ENCODE data around the gene FCN2.

The FCN2 gene

DNA sequence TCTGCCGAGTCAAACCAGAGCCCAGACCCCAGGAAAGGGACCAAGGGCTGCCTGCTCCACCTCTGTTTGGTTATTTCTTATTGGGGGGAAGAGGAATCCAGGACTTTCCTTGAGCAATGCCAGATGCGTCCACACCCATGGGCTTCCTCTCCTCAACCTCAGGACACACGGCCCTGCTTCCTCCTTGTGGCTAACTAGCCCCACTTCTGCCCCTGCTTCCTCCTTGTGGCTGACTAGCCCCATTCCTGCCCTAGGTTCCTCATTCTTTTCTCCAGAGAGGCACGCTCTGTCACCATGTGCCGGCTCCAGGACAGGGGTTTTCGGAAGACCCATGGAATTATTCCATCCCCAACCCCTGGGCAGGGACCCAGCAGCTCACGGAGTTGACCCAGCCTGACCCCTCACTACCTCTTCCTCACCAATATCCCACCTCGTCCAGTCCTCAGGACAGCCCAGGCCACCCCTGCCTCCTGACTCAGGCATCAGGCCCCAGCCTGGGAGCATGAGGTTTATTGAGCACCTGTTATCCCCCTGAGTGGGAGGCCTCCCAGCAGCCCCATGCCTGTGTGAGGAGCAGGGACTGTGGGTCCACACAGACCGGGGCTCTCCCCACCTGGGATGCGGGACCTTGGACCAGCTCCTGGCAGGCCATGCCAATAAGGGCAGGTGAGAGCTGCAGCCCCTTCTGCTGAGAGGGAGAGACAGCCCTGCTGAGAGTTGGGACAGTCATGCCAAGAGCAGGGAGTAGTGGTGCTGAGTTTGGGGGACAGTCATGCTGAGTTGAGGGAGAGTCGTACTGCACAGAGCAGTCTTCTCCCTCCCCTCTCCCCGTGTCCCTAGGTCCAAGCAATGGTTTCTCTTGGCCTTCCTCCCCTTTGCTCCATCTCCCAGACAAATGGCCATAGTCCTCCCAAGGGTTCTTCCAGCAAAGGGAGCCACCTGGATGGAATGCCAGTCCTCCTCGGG, 48.9 kb downstream of the FCN2 start:
- DNase-seq: peak in 7 of 56 donors; percentile 0 to 32 (median 16)

DNA sequence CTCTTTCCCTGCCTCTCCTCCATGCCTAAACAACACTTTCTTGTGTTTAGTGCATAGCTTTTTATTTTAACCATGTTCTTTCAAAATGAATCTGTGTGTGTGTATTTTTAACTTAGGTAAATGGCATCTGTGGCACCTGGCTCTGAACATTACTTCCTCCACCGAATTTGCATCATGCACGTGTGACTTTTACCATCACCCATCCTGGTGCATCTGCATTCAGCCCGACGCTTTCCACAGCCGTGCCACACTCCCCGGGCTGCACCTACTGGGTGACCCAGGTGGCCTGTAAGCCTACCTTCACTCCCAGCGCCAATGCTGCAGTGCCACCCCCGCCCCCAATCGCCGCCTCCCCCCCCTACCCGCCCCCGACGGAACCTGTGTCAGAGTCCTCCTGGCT, 49.8 kb downstream of the FCN2 start:
- no peak for DNase-seq

- no peak for DNase-seq
These were observed 51.6 kb downstream of the FCN2 start for GRCh38 chr9:134932171-134932570.

DNA sequence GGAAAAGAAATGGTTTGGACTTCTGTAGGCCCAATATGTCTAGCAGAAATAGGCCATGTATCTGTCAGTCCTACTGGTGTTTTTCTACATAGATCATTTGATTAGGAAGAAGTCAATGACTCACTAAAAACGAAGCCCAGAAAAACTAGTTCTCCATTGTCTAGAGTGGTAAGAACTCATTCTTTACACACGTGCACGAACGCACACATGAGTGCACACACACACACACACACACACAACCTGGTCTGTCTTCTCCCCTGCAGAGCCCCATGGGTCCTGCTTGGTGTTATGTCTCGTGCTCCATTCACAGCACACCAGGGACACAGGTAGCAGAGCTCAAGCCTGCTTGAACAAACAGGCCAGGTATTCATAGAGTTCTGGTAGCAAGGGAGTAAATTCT, 52.0 kb downstream of the FCN2 start:
- no peak for DNase-seq

DNA sequence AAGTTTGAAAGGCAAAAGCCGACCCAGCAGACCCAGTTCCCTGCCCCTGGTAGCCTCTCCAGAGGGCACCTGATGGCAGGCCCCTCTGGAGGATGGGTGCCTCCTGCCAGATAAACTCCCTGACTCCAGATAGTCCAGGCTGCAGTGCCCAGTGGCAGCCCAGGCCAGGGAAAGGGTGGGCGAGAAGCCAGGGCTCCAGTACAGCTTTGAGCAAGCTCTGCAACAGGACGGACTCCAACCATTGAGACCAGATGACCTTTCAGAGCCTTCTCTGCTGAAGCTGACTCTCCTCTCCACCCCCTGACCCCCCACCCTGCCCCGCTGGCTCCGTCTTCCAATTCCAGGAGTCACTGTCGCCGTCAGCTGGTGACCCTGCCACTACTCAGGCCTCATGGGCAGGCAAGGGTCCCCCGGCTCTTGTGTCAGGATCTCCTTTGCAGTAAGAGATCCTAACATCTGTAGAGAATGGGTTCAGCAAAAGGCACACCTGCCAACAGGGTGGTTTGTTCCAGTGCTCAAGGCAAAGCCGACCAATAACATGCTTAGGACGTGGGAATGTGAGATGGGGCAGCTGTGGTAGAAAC, 52.6 kb downstream of the FCN2 start:
- no peak for DNase-seq

DNA sequence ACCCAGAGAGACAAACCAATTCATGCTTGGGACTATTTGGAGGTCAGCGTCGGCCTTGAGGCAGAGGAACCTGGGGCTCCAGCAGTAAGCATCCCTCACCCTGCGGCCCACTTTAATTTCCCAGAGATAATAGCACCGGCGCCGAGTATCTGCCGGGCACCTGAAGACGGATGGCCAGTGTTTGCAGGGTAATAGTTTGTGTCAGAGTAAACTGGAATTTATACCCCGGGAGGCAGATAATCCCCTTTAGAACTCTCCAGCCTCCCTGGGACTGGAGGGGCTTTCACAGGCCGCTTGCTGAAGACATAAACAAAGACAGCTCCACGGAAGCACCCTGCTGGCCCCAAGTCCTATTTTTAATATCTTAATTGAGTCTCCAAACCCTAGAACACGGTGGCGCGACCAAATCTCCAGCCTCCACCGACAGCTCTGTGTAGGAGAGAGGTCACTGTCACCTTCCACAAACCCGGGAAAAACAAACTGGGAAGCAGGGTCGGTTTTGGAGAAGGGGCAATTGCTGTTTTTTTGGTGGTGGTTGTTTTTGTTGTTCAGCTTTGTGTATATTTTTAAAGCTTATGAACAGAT, 54.5 kb downstream of the FCN2 start:
- no peak for DNase-seq

DNA sequence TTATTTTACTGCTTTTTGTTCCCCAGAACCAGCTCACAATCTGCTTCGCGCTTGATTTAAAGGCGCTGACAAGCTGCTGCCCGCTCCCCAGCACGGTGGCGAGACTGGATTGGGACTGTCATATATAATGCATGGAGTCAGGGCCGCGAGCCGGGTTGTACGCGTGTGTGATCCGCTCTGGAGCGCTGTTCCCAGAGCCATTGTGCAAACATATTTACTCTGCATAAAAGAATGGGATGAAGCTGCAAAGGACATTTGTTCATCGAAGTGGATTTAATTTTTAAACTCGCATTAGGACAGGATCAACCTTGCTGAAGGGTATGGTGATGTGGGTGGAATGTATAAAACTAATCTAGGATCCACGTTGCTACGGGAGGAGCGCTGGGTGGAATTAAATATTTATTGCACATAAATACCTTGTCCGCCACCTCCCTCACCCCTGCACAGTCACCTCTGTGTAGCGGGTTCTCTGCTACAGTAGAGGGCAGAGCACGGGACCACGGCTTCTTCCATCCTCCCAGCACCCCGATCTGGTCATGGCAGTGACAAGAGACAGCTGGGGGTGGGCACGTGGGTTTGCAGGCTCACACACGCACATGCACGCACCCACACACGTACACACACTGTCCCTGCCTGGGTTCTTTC, 55.2 kb downstream of the FCN2 start:
- DNase-seq: no peak

DNA sequence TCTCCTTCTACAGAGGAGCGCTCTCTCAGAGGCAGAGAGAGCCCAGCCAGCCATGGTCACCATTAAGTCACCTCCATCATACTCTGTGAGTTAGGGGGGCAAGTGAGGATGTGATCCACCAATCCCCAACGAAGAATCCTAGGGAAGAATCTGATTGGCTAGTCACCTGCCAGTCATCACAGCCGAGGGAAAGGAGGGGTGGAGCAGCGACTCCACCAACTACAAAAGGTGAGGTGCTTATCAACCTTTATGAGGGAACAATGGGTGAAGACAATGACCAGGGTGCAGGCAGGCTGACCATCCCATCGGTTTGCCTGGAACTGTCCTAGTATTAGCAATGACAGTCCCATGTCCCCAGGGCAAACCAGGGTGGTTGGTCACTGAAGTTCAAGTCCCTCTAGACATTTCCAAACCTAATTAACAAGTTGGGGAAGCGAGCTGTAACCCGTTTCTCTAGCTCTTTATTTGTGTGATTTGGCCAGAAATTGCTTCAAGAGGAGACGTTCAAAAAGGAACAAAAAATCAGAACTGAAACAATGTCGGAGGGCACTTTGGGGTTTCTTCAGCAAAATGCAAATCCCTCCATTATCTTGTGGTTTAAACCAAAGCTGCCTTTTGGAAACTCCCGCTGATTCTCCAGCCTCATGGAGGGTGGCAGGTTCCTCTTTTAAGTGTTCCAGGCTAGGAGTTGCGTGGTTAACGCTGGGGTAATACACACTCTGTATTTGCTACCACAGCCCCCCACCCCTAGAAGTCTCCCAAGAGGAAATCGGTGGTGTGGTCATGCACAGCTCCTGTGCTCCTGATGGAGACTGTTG, 55.9 kb downstream of the FCN2 start:
- peak in 5 of 56 donors; percentile 12 to 48 (median 15) for DNase-seq
